ENCODE results near the gene VN1R5.

DNA sequence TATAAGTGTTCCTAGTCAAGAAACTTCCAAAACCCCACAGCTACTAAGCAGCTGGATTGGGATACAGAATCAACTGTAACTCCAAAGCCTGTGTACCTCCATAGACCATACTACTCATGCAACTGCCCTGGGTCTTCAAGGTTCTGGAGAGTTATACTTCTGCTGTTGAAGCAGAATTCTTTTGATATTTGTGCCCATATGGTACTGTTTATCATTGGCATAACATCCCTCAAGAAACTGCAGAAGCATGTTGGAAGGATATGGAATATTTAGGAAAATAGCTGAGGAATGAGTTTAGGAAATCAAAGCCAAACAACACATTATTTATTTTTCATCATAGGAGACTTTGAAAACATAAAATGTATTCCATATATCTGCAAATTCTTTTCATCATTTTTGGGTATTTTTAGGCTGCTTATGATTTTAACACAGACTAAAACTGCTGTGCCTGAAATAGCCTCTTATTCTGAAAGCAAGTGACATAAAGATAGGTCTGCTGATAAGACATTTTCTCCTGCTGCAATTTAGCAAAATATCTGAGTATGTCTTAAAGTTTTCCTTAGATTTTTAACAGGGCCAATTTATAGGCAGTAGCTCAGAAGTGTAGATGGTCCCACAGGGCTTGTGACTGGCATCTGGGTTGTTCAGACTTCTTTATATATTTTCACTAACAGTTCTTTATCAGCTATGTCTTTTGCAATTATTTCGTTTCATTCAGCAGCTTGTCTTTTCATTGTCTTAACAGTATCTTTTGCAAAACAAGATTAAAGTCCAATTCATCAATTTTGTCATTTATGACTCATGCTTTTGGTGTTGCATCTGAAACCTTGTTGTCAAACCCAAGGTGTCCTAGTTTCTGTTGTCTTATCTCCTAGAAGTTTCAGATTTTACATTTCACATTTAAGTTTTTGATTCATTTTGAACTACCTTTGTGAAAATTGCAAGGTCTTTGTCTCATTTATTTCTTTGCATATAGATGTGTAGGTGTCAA lies 43.0 kb upstream of the VN1R5 start:
- TF ChIP-seq POLR2A (IDR thresholded peaks at IDR 0.05; ENCODE audit: low read depth, low read length) (no peak), TAF1 (IDR thresholded peaks at IDR 0.05; ENCODE audit: borderline replicate concordance, low read depth, low read length) (no peak), POLR2AphosphoS5 (IDR thresholded peaks at IDR 0.05; ENCODE audit: low read depth, low read length) (no peak)
